Erythroblast (primary cell): ENCODE results near the gene CYFIP1.

ENCODE experiments used
- DNase-seq, 2 experiments: peaks; one replicate each; lab custom pipeline; 2025; lab: John Stamatoyannopoulos, UW
- GATA1 ChIP-seq: IDR thresholded peaks from 2 replicates; pipeline ENCODE4 v1.6.1; 2011; ENCODE audit warnings: low read depth, mild to moderate bottlenecking, control low read depth, low read length, moderate library complexity
- POLR2A ChIP-seq: IDR thresholded peaks from 2 replicates; pipeline ENCODE4 v1.6.1; 2011; ENCODE audit warnings: mild to moderate bottlenecking, low read length

The CYFIP1 gene

GRCh38 chr15:22907161-22907950 lies 72.8 kb downstream of the CYFIP1 start:
- TF ChIP-seq POLR2A (no peak), GATA1 (no peak)
- DNase-seq = no peak

DNA sequence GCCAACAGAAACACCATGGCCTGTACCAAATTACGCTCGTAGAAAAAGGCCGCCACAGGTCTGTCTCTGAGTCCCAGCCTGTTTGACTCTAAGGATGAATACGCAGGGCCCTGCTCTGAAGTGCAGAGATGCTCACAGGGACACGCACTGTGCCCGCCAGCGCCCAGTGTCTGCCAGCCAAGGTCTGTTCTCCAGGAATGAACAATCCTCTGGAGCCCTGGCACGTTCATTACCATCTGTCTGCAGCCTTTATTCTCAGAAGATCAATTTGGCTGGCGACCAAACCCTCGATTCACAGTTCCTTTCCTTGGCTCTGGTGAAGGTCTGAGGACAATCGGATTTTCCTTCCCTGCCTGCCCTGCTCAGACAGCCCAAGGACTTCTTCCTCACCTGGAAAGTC lies 75.4 kb downstream of the CYFIP1 start:
- DNase-seq = no peak
- TF ChIP-seq GATA1 (no peak), POLR2A (no peak)

- DNase-seq = no peak
- TF ChIP-seq POLR2A (no peak), GATA1 (no peak)
Measured at GRCh38 chr15:22903961-22904534, 76.1 kb downstream of the CYFIP1 start.

GRCh38 chr15:22903427-22903826 lies 76.7 kb downstream of the CYFIP1 start:
- TF ChIP-seq GATA1 = no peak
- TF ChIP-seq POLR2A = no peak
- no peak for DNase-seq

GRCh38 chr15:22902981-22903380 lies 77.2 kb downstream of the CYFIP1 start:
- TF ChIP-seq GATA1 = no peak
- no peak for TF ChIP-seq POLR2A
- DNase-seq = no peak

DNA sequence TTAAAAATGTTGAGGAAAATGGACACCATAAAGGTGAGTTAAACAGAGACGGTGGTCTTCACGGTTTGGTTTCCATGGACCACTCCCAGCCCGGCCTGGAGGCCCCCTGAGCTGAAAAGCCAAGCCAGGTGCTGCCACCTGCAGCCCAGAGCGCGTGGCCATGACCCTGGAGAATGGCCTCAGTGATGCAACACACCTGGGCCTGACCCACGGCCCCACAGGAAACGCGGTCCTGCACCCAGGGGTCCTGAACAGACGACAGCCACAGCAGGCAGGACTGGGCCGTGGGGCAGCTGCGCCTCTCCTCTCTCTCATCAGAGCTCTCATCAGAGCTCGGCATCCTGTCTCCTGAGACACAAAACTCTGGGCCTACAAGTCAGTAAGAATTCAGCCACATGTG lies 77.6 kb downstream of the CYFIP1 start:
- no peak for TF ChIP-seq POLR2A
- no peak for TF ChIP-seq GATA1
- DNase-seq = no peak

DNA sequence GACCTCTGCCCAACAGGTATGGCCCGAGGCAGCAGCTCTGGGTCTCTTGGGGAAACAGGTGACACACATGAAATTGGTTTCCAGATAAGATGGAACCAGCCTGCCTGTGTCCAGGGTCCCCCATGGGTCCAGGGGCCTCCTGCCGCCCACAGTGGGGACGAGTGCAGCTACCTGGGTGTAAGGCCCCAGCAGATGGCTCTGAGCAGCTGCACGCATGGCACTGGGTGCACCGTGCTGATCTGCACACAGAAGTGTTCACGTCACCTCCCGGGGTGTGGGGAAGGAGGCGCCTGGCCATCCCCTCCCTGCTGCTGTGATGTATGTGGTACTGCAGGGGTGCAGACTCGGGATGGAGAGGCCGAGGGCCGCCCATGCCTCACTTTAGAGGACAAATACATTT lies 78.1 kb downstream of the CYFIP1 start:
- TF ChIP-seq POLR2A = no peak
- TF ChIP-seq GATA1 = no peak
- no peak for DNase-seq

DNA sequence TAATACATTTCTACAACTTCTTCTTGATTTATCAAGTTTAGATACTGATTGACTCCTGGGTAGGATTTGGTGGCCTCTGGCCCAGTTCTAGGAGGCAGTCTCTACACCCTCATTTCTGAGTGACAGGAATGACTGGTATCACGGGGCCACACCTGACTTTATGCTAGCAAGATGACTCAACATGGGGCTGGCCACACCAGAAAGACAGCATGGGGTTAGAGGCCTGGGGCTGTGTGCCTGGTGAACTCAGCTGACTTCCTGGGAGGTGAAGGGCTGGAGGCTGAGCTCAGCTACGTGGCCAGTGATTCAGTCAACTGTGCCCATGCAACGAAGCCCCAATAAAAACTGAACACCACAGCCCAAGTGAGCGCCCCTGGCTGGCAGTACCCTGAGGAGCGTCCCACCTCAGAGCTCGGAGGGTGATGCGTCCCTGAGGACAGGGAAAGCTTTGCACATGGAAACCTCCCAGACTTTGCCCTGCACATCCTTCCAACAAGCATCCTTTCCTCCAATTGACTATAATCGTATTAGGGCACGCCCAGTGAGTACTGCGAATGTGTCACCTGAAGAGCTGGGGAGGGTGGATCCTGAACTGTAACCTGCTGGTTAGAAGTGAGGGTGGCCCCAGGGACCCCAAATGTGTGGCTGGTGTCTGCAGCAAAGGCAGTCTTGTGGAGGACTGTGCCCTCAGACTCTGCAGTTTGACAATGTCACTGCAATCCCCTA lies 84.5 kb downstream of the CYFIP1 start:
- peak; percentile 11 to 15 for DNase-seq
- no peak for TF ChIP-seq GATA1
- TF ChIP-seq POLR2A = no peak

- DNase-seq = no peak
- no peak for TF ChIP-seq POLR2A
Measured at GRCh38 chr15:22893881-22894280, 86.3 kb downstream of the CYFIP1 start.

DNA sequence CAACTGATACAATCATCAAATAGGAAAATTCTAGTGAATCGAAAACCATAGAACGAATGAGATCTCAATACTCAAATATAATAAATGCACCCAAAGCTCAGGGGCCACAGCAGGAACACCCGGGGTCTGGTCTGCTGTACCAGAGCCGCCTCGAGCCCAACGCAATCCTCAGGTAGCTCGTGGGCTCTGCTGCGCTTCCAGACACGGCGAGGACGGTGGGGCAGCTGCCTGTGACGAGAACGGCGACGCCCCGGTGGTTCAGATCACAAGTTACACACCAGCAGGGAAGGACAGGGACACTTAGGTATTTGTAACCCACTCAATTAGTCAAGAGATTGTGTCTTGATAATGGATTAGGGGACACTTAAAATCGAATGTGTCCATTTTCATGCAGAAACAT lies 87.1 kb downstream of the CYFIP1 start:
- TF ChIP-seq GATA1 = no peak
- no peak for TF ChIP-seq POLR2A
- no peak for DNase-seq

DNA sequence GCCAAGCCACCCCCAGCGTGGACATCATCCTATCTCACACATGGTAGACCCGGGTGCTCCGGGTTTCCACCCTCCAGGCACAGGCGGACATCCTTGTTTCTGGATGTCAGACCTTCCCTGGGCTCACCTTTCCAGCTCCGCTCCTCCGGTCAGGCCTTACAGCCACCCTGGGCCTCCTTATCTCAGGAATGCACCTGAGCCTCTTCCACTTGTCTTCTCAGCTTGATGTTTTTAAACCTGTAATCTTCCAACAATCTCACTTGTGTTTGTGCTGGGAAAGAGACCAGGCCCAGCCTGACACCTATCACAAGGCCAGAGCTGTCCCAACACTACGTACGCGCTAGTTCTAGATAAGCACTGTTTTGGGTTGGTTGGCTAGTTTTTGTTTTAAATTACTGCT lies 87.8 kb downstream of the CYFIP1 start:
- TF ChIP-seq POLR2A (no peak), GATA1 (no peak)
- DNase-seq = no peak

DNA sequence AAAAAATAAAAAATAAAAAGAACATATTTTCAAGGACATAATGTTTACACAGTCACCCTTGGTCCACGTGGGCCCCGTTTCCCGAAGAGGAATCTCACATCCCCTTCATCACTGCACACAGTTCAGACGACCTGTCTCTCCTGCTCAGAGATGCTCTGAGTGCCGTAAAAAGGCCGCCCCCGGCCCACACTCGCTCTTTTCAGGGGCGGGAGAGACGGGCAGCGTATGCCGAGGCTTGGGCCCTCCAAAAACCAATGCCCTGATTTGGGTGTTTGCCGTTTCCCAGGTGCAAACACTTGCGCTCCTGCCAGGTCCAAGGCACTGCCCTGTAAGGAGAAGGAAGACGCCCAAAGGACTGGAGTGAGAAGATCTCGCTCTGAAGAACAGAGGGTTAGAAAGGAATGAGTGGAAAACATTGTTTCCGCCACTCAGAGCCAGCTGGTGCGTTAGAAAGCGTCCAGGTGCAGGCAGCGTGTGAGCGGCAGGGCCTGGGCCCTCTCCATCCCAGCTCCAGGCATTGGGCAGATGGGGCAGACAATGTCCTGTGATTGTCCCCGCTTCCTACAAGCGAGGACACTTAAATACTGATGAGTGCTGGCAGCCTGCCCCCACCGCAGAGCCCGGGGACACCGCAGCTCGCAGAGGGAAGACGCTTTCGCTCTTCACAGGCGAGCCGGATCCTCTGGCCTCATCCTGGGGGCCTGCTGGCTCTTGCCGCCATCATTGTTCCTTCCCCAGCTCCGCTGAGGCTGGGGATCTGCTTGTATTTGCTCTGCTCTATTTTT lies 88.5 kb downstream of the CYFIP1 start:
- no peak for TF ChIP-seq GATA1
- TF ChIP-seq POLR2A = no peak
- DNase-seq = no peak

GRCh38 chr15:22890296-22890695 lies 89.9 kb downstream of the CYFIP1 start:
- DNase-seq = no peak
- TF ChIP-seq GATA1 = no peak
- TF ChIP-seq POLR2A = no peak
